H9 (cell line): ENCODE data around the gene WIPF2. TPM values are rescaled to one million over a fixed set of nuclear protein-coding genes. Genes with fewer than 3 reads are reported as not detected.

ENCODE experiments used
- DNase-seq: peaks from one replicate; pipeline ENCODE4 v3.0.0-alpha.2; 2017
- H2AFZ ChIP-seq: one replicate; pipeline ENCODE4 v1.6.1; 2013; ENCODE audit warnings: mild to moderate bottlenecking, low read length, control low read depth, moderate library complexity
- H2AK5ac ChIP-seq: 2 replicates; pipeline ENCODE4 v1.6.1; 2013; ENCODE audit warnings: low read length, control low read depth, mixed read lengths; ENCODE audit not compliant: insufficient read length
- H2BK120ac ChIP-seq: one replicate; pipeline ENCODE4 v1.6.1; 2013; ENCODE audit warnings: low read depth, mild to moderate bottlenecking, low read length, control low read depth, inconsistent platforms; ENCODE audit not compliant: poor library complexity, severe bottlenecking
- H2BK12ac ChIP-seq: 2 replicates; pipeline ENCODE4 v1.6.1; 2013; ENCODE audit warnings: low read length, control low read depth, mixed read lengths, low read depth; ENCODE audit not compliant: insufficient read length
- H2BK15ac ChIP-seq: 2 replicates; pipeline ENCODE4 v1.6.1; 2013; ENCODE audit warnings: low read depth, low read length, control low read depth
- H2BK20ac ChIP-seq: one replicate; pipeline ENCODE4 v1.6.1; 2013; ENCODE audit warnings: low read depth, mild to moderate bottlenecking, low read length, control low read depth, inconsistent platforms; ENCODE audit not compliant: poor library complexity, severe bottlenecking
- H2BK5ac ChIP-seq: 2 replicates; pipeline ENCODE4 v1.6.1; 2013; ENCODE audit warnings: low read length, control low read depth, mixed read lengths; ENCODE audit not compliant: insufficient read length
- H3K14ac ChIP-seq: 2 replicates; pipeline ENCODE4 v1.6.1; 2013; ENCODE audit warnings: low read length, control low read depth; ENCODE audit not compliant: insufficient read depth
- H3K18ac ChIP-seq: 2 replicates; pipeline ENCODE4 v1.6.1; 2013; ENCODE audit warnings: low read depth, mild to moderate bottlenecking, mixed read lengths, low read length, control low read depth; ENCODE audit not compliant: insufficient read length
- H3K23ac ChIP-seq: 2 replicates; pipeline ENCODE4 v1.6.1; 2013; ENCODE audit warnings: low read length, control low read depth, mixed read lengths, low read depth; ENCODE audit not compliant: insufficient read length
- H3K23me2 ChIP-seq: 2 replicates; pipeline ENCODE4 v1.6.1; 2013; ENCODE audit warnings: low read depth, mild to moderate bottlenecking, mixed read lengths, low read length, control low read depth; ENCODE audit not compliant: insufficient read length, poor library complexity, severe bottlenecking
- H3K27ac ChIP-seq: 2 replicates; pipeline ENCODE4 v1.5.1; 2013; ENCODE audit warnings: low read length, control low read depth, mixed read lengths, low read depth; ENCODE audit not compliant: insufficient read length
- H3K27me3 ChIP-seq: 2 replicates; pipeline ENCODE4 v1.6.1; 2013; ENCODE audit warnings: low read length, control low read depth, inconsistent platforms; ENCODE audit not compliant: insufficient read depth
- H3K4ac ChIP-seq: 2 replicates; pipeline ENCODE4 v1.6.1; 2013; ENCODE audit warnings: low read depth, mild to moderate bottlenecking, control low read depth, inconsistent platforms, low read length, moderate library complexity
- H3K4me1 ChIP-seq: 2 replicates; pipeline ENCODE4 v1.6.1; 2013; ENCODE audit warnings: low read length, control low read depth, inconsistent platforms; ENCODE audit not compliant: insufficient read depth
- H3K4me2 ChIP-seq: 2 replicates; pipeline ENCODE4 v1.6.1; 2013; ENCODE audit warnings: low read length, control low read depth, mixed read lengths; ENCODE audit not compliant: insufficient read length, insufficient read depth
- H3K56ac ChIP-seq: 2 replicates; pipeline ENCODE4 v1.6.1; 2013; ENCODE audit warnings: low read depth, mild to moderate bottlenecking, mixed read lengths, low read length, control low read depth; ENCODE audit not compliant: insufficient read length
- H3K79me1 ChIP-seq: 2 replicates; pipeline ENCODE4 v1.6.1; 2013; ENCODE audit warnings: low read depth, mild to moderate bottlenecking, moderate library complexity, low read length, control low read depth, inconsistent platforms; ENCODE audit not compliant: insufficient read depth, poor library complexity, severe bottlenecking
- H3K79me2 ChIP-seq: 2 replicates; pipeline ENCODE4 v1.6.1; 2013; ENCODE audit warnings: low read length, control low read depth, inconsistent platforms; ENCODE audit not compliant: insufficient read depth
- H3K9ac ChIP-seq: 2 replicates; pipeline ENCODE4 v1.6.1; 2013; ENCODE audit warnings: low read length, control low read depth, mixed read lengths; ENCODE audit not compliant: insufficient read length; ENCODE audit errors: extremely low read depth
- H3K9me3 ChIP-seq: one replicate; pipeline ENCODE4 v1.6.1; 2013; ENCODE audit warnings: low read depth, low read length, inconsistent platforms; ENCODE audit not compliant: control insufficient read depth
- H3T11ph ChIP-seq: one replicate; pipeline ENCODE4 v1.6.1; 2013; ENCODE audit warnings: mild to moderate bottlenecking, low read length, control low read depth, inconsistent platforms
- H4K20me1 ChIP-seq: one replicate; pipeline ENCODE4 v1.6.1; 2013; ENCODE audit not compliant: control insufficient read depth, insufficient read length, insufficient read depth
- H4K5ac ChIP-seq: 2 replicates; pipeline ENCODE4 v1.6.1; 2013; ENCODE audit warnings: low read depth, mild to moderate bottlenecking, mixed read lengths, low read length, control low read depth; ENCODE audit not compliant: insufficient read length
- H4K8ac ChIP-seq: replicated peaks from 2 replicates; pipeline ENCODE4 v1.6.1; 2013; ENCODE audit warnings: low read length, control low read depth, mixed read lengths, low read depth; ENCODE audit not compliant: insufficient read length
- H4K91ac ChIP-seq: 2 replicates; pipeline ENCODE4 v1.6.1; 2013; ENCODE audit warnings: low read depth, mild to moderate bottlenecking, moderate library complexity, mixed read lengths, low read length, control low read depth; ENCODE audit not compliant: insufficient read length
- H3K27ac Mint-ChIP-seq, 3 experiments: 2 replicates in 2 of 3; 3 replicates in 1 of 3; pipeline ENCODE4 v1.8.0; 2020 to 2021; ENCODE audit warnings: mixed read lengths in 3 of 3, mild to moderate bottlenecking in 1 of 3, moderate library complexity in 1 of 3
- H3K27me3 Mint-ChIP-seq: 2 replicates; pipeline ENCODE4 v1.8.0; 2021; ENCODE audit warnings: low read depth, mild to moderate bottlenecking, moderate library complexity, mixed read lengths
- H3K36me3 Mint-ChIP-seq, 3 experiments: 2 replicates in 2 of 3; 3 replicates in 1 of 3; pipeline ENCODE4 v1.8.0; 2020 to 2021; ENCODE audit warnings: low read depth in 3 of 3, mixed read lengths in 3 of 3; ENCODE audit not compliant: insufficient read depth in 1 of 3
- H3K4me1 Mint-ChIP-seq, 2 experiments: 2 replicates each; pipeline ENCODE4 v1.8.0; 2020; ENCODE audit warnings: mixed read lengths in 2 of 2
- H3K4me3 Mint-ChIP-seq, 2 experiments: 2 replicates in 1 of 2; 3 replicates in 1 of 2; pipeline ENCODE4 v1.8.0; 2020 to 2021; ENCODE audit warnings: mild to moderate bottlenecking in 2 of 2, mixed read lengths in 2 of 2, moderate library complexity in 1 of 2
- H3K9me3 Mint-ChIP-seq, 2 experiments: 2 replicates in 1 of 2; 3 replicates in 1 of 2; pipeline ENCODE4 v1.8.0; 2020; ENCODE audit warnings: mild to moderate bottlenecking in 2 of 2, mixed read lengths in 2 of 2, moderate library complexity in 1 of 2
- CTCF ChIP-seq: fragments of 200-600 bp; sonication (generic); conservative IDR thresholded peaks from 3 replicates; pipeline ENCODE4 v1.8.0; 2021; ENCODE audit warnings: antibody characterized with exemption, mild to moderate bottlenecking
- WGBS: extraction: QIAGEN DNeasy Blood & Tissue Kit; methylation state at CpG from one replicate; pipeline ENCODE4 v1.1.7; 2013; ENCODE audit warnings: missing lambda C conversion rate, low lambda C conversion rate, mixed read lengths; ENCODE audit not compliant: insufficient read length; ENCODE audit errors: extremely low coverage; 5-methylcytosine and 5-hydroxymethylcytosine counted together
- total RNA-seq: library from RNA; stranded (reverse); gene quantifications from 2 replicates; pipeline ENCODE4 v1.2.1, GENCODE V29; 2021

WIPF2 gene
- total RNA-seq, 1 experiment from 2014 or later = 24.2 TPM

GRCh38 chr17:40327244-40327729 lies 108.2 kb downstream of the WIPF2 start:
- H3K4me3 Mint-ChIP-seq = no peak overlapping the region
- H3K9ac ChIP-seq = no peak overlapping the region
- no peaks in the 10 kb centered on the region for H3K9me3 Mint-ChIP-seq
- no peak overlapping the region for H2BK120ac ChIP-seq
- no peak for DNase-seq
- WGBS = no CpG with 5 or more reads among the region's 4 CpGs
- no peak overlapping the region for H2BK12ac ChIP-seq
- H2AFZ ChIP-seq = no peak overlapping the region
- H3K18ac ChIP-seq = no peak overlapping the region
- H2BK20ac ChIP-seq = no peak overlapping the region
- no peaks in the 10 kb centered on the region for H3K23me2 ChIP-seq
- no peak overlapping the region for H2BK5ac ChIP-seq
- no peak overlapping the region for H3K4me2 ChIP-seq
- H3K9me3 ChIP-seq = no peaks in the 10 kb centered on the region
- H4K20me1 ChIP-seq = no peaks in the 10 kb centered on the region
- H3K14ac ChIP-seq = no peak overlapping the region
- H3K27me3 Mint-ChIP-seq = peaks cover 11% of the 10 kb centered on the region
- H4K8ac ChIP-seq = no peak overlapping the region
- H3K23ac ChIP-seq = no peak overlapping the region
- no peak overlapping the region; a peak in 1 of 7 replicates for H3K27ac Mint-ChIP-seq
- H3K4me1 Mint-ChIP-seq = peaks cover 17 to 29% of the 10 kb centered on the region in 2 experiments
- H3K79me2 ChIP-seq = peaks cover 3% of the 10 kb centered on the region; the same call in 1 of the 2 replicates
- H3K4me1 ChIP-seq = no peaks in the 10 kb centered on the region; the same call in 1 of the 2 replicates
- H3K27ac ChIP-seq = no peak overlapping the region
- H2AK5ac ChIP-seq = no peak overlapping the region
- H2BK15ac ChIP-seq = no peak overlapping the region
- no peak overlapping the region for H3T11ph ChIP-seq
- no peak overlapping the region for H3K56ac ChIP-seq
- H3K79me1 ChIP-seq = no peaks in the 10 kb centered on the region
- H3K27me3 ChIP-seq = no peaks in the 10 kb centered on the region
- H3K36me3 Mint-ChIP-seq = peaks cover 5 to 7% (median 6%) of the 10 kb centered on the region in 3 experiments
- H4K91ac ChIP-seq = no peak overlapping the region
- no peak overlapping the region for H3K4ac ChIP-seq
- TF ChIP-seq CTCF = no peak
- no peak overlapping the region for H4K5ac ChIP-seq
